Measurements from ENCODE around the gene PSD2.

GRCh38 chr5:139821806-139822552 lies 26.4 kb downstream of the PSD2 start:
- TF ChIP-seq GABPA (IDR thresholded peaks at IDR 0.05 in 1 of 2, conservative IDR thresholded peaks at IDR 0.05 in 1 of 2) (no peak), CTCF (IDR thresholded peaks at IDR 0.05; ENCODE audit: low read depth, low read length, missing input control) (no peak), JUND (IDR thresholded peaks at IDR 0.05) (no peak), EGR1 (IDR thresholded peaks at IDR 0.05; ENCODE audit: low read depth in 2 of 2) (no peak)
